Nephron progenitor cell (in vitro differentiated cells): ENCODE data around the gene NXF1.

Source experiments
- DNase-seq: peaks from one replicate; pipeline ENCODE4 v3.0.0; 2021
- H3K27ac Mint-ChIP-seq: 2 replicates; pipeline ENCODE4 v1.8.0; 2021; ENCODE audit warnings: mild to moderate bottlenecking, moderate library complexity, mixed read lengths
- H3K27me3 Mint-ChIP-seq: 2 replicates; pipeline ENCODE4 v1.8.0; 2021; ENCODE audit warnings: mild to moderate bottlenecking, low read depth, mixed read lengths; ENCODE audit not compliant: poor library complexity
- H3K36me3 Mint-ChIP-seq: 2 replicates; pipeline ENCODE4 v1.8.0; 2021; ENCODE audit warnings: low read depth, mixed read lengths
- H3K4me1 Mint-ChIP-seq: 2 replicates; pipeline ENCODE4 v1.8.0; 2021; ENCODE audit warnings: mixed read lengths
- H3K4me3 Mint-ChIP-seq: 2 replicates; pipeline ENCODE4 v1.8.0; 2021; ENCODE audit warnings: mild to moderate bottlenecking, moderate library complexity, mixed read lengths
- H3K9me3 Mint-ChIP-seq: 2 replicates; pipeline ENCODE4 v1.8.0; 2021; ENCODE audit warnings: mild to moderate bottlenecking, moderate library complexity, mixed read lengths
- TF ChIP-seq, protein P1 (sequence below): fragments of 200-600 bp; sonication (generic); IDR thresholded peaks from 2 replicates; pipeline ENCODE4 v1.5.0; 2021; ENCODE audit warnings: antibody characterized with exemption

The NXF1 gene

DNA sequence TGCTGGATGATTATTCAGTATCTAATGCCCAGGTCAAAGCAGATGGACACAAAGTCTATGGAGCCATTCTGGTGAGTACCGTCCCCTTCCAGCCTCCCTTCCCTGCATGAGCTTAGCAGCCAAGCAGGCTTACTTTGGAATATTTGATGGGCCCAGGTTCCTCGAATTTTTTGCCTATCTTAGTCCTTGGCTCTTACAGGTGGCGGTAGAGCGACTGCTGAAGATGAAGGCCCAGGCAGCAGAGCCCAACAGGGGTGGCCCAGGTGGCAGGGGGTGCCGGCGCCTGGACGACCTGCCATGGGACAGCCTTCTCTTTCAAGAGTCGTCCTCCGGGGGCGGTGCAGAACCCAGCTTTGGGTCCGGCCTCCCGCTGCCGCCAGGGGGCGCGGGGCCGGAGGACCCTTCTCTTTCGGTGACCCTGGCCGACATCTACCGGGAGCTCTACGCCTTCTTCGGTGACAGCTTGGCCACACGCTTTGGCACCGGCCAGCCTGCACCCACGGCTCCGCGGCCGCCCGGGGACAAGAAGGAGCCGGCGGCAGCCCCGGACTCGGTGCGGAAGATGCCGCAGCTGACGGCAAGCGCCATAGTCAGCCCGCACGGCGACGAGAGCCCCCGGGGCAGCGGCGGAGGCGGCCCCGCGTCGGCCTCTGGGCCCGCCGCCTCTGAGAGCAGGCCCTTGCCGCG lies 18.8 kb downstream of the NXF1 start:
- H3K27ac Mint-ChIP-seq, result peak overlapping the region; percentile 22
- peaks cover 53% of the 10 kb centered on the region for H3K36me3 Mint-ChIP-seq
- peaks cover 2% of the 10 kb centered on the region for H3K27me3 Mint-ChIP-seq
- peaks cover 40% of the 10 kb centered on the region for H3K4me1 Mint-ChIP-seq
- TF ChIP-seq, protein P1, sequence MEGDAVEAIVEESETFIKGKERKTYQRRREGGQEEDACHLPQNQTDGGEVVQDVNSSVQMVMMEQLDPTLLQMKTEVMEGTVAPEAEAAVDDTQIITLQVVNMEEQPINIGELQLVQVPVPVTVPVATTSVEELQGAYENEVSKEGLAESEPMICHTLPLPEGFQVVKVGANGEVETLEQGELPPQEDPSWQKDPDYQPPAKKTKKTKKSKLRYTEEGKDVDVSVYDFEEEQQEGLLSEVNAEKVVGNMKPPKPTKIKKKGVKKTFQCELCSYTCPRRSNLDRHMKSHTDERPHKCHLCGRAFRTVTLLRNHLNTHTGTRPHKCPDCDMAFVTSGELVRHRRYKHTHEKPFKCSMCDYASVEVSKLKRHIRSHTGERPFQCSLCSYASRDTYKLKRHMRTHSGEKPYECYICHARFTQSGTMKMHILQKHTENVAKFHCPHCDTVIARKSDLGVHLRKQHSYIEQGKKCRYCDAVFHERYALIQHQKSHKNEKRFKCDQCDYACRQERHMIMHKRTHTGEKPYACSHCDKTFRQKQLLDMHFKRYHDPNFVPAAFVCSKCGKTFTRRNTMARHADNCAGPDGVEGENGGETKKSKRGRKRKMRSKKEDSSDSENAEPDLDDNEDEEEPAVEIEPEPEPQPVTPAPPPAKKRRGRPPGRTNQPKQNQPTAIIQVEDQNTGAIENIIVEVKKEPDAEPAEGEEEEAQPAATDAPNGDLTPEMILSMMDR, result peak; percentile 97
- H3K9me3 Mint-ChIP-seq, result no peaks in the 10 kb centered on the region
- DNase-seq, result peak; percentile 92
- H3K4me3 Mint-ChIP-seq, result peak overlapping the region; percentile 80

GRCh38 chr11:62782753-62783152 lies 22.5 kb downstream of the NXF1 start:
- TF ChIP-seq, protein P1, result no peak
- DNase-seq, result no peak
- peaks cover 2% of the 10 kb centered on the region for H3K27me3 Mint-ChIP-seq
- H3K4me3 Mint-ChIP-seq, result no peak overlapping the region
- no peak overlapping the region for H3K27ac Mint-ChIP-seq
- peaks cover 52% of the 10 kb centered on the region for H3K36me3 Mint-ChIP-seq
- peaks cover 8% of the 10 kb centered on the region for H3K4me1 Mint-ChIP-seq
- no peaks in the 10 kb centered on the region for H3K9me3 Mint-ChIP-seq

GRCh38 chr11:62778441-62778840 lies 26.8 kb downstream of the NXF1 start:
- TF ChIP-seq, protein P1, result no peak
- H3K27me3 Mint-ChIP-seq, result no peaks in the 10 kb centered on the region
- peak overlapping the region; percentile 64 for H3K27ac Mint-ChIP-seq
- no peaks in the 10 kb centered on the region for H3K9me3 Mint-ChIP-seq
- peaks cover 4% of the 10 kb centered on the region for H3K4me1 Mint-ChIP-seq
- no peak overlapping the region for H3K4me3 Mint-ChIP-seq
- H3K36me3 Mint-ChIP-seq, result peaks cover 62% of the 10 kb centered on the region
- no peak for DNase-seq

GRCh38 chr11:62777389-62777788 lies 27.9 kb downstream of the NXF1 start:
- Mint-ChIP-seq H3K27ac (peak overlapping the region; percentile 44), H3K36me3 (peaks cover 55% of the 10 kb centered on the region), H3K27me3 (no peaks in the 10 kb centered on the region), H3K9me3 (no peaks in the 10 kb centered on the region), H3K4me1 (peaks cover 5% of the 10 kb centered on the region), H3K4me3 (no peak overlapping the region)
- TF ChIP-seq, protein P1, result no peak
- DNase-seq, result no peak

- no peak for DNase-seq
- no peak overlapping the region for H3K4me3 Mint-ChIP-seq
- peak overlapping the region; percentile 72 for H3K27ac Mint-ChIP-seq
- no peaks in the 10 kb centered on the region for H3K9me3 Mint-ChIP-seq
- H3K4me1 Mint-ChIP-seq, result peaks cover 17% of the 10 kb centered on the region
- TF ChIP-seq, protein P1, result no peak
- no peaks in the 10 kb centered on the region for H3K27me3 Mint-ChIP-seq
- peaks cover 42% of the 10 kb centered on the region for H3K36me3 Mint-ChIP-seq
Observed at GRCh38 chr11:62775646-62776045, 29.6 kb downstream of the NXF1 start.

GRCh38 chr11:62774407-62774806 lies 30.8 kb downstream of the NXF1 start:
- H3K9me3 Mint-ChIP-seq, result no peaks in the 10 kb centered on the region
- TF ChIP-seq, protein P1, result no peak
- no peak overlapping the region for H3K27ac Mint-ChIP-seq
- DNase-seq, result no peak
- peaks cover 29% of the 10 kb centered on the region for H3K4me1 Mint-ChIP-seq
- peaks cover 34% of the 10 kb centered on the region for H3K36me3 Mint-ChIP-seq
- H3K4me3 Mint-ChIP-seq, result no peak overlapping the region
- peaks cover 1% of the 10 kb centered on the region for H3K27me3 Mint-ChIP-seq
